Inflammatory macrophage treated with lipopolysaccharide for 1 hour (primary cell): ENCODE results near the gene GSTT2B.
A peak's percentile ranks its signal among the peaks of the same experiment; 100 is the strongest.
"Not testable (repeated sequence)": the region's sequence is repeated elsewhere in the genome, so short reads cannot be mapped to it uniquely, and the experiment has no call there.

Experiments used
- DNase-seq, 2 donors: peaks; one replicate each; pipeline ENCODE4 v3.0.0-alpha.2; 2020 to 2022

GSTT2B gene

GRCh38 chr22:23938328-23939016, 22.5 kb downstream of the GSTT2B start:
- no peak for DNase-seq

- no peak for DNase-seq
Measured at GRCh38 chr22:23926561-23926960, 34.4 kb downstream of the GSTT2B start.

- no peak for DNase-seq
Measured at GRCh38 chr22:23925020-23925606, 35.9 kb downstream of the GSTT2B start.

GRCh38 chr22:23922921-23923320, 38.1 kb downstream of the GSTT2B start:
- peak in 1 of 2 donors; percentile 16 for DNase-seq

GRCh38 chr22:23921586-23922201, 39.3 kb downstream of the GSTT2B start:
- DNase-seq: not testable (repeated sequence)

- DNase-seq: not testable (repeated sequence)
Measured at GRCh38 chr22:23920267-23920611, 40.8 kb downstream of the GSTT2B start.

- no peak for DNase-seq
Measured at GRCh38 chr22:23915290-23915689, 45.7 kb downstream of the GSTT2B start.

GRCh38 chr22:23913661-23914353, 47.2 kb downstream of the GSTT2B start:
- peak; percentile 99 to 100 for DNase-seq

GRCh38 chr22:23913306-23913660, 47.7 kb downstream of the GSTT2B start:
- no peak for DNase-seq

- no peak for DNase-seq
Measured at GRCh38 chr22:23912293-23912903, 48.6 kb downstream of the GSTT2B start.

GRCh38 chr22:23911318-23911980, 49.5 kb downstream of the GSTT2B start:
- DNase-seq: no peak

GRCh38 chr22:23910496-23911190, 50.4 kb downstream of the GSTT2B start:
- DNase-seq: no peak

GRCh38 chr22:23909296-23909898, 51.6 kb downstream of the GSTT2B start:
- DNase-seq: no peak

GRCh38 chr22:23908587-23909205, 52.3 kb downstream of the GSTT2B start:
- no peak for DNase-seq

GRCh38 chr22:23907423-23907822, 53.6 kb downstream of the GSTT2B start:
- not testable (repeated sequence) for DNase-seq
